Right atrium auricular region (tissue), 2 donors: ENCODE data around the gene RCBTB1. TPM values are rescaled to one million over a fixed set of nuclear protein-coding genes. Genes with fewer than 3 reads are reported as not detected.
"Not testable (repeated sequence)": the region's sequence is repeated elsewhere in the genome, so short reads cannot be mapped to it uniquely, and the experiment has no call there.

Source experiments
- DNase-seq: peaks from one replicate; pipeline ENCODE4 v3.0.0-alpha.2; 2019; ENCODE audit warnings: low spot score
- H3K27ac ChIP-seq, 2 donors: fragments of 200-600 bp; sonication (generic); 1 replicate in 1 of 2; 2 replicates in 1 of 2; pipeline ENCODE4 v1.5.1; 2016 to 2019
- H3K27me3 ChIP-seq, 2 donors: fragments of 200-600 bp; sonication (generic); one replicate each; pipeline versions ENCODE4 v1.5.1 to v1.6.0; 2017 to 2019
- H3K36me3 ChIP-seq: fragments of 200-600 bp; sonication (generic); one replicate; pipeline ENCODE4 v1.5.1; 2016
- H3K4me1 ChIP-seq, 2 donors: fragments of 200-600 bp; sonication (generic); one replicate each; pipeline versions ENCODE4 v1.5.1 to v1.6.0; 2017 to 2019
- H3K4me3 ChIP-seq, 2 donors: fragments of 200-600 bp; sonication (generic); 1 replicate in 1 of 2; 2 replicates in 1 of 2; pipeline ENCODE4 v1.5.1; 2017 to 2019; ENCODE audit warnings: mild to moderate bottlenecking in 1 of 2, moderate library complexity in 1 of 2
- H3K9me3 ChIP-seq, 2 donors: fragments of 200-600 bp; sonication (generic); one replicate each; pipeline ENCODE4 v1.5.1; 2019
- total RNA-seq, 2 donors: library from RNA; depleted of rRNA; stranded (reverse); fragments of >200 nt; gene quantifications; one replicate each; pipeline ENCODE4 v1.1.0, GENCODE V29; 2016
- TF ChIP-seq, protein P1 (sequence below), 2 donors: fragments of 200-600 bp; sonication (generic); IDR thresholded peaks; one replicate each; pipeline ENCODE4 v1.5.1; 2019; ENCODE audit warnings: antibody characterized with exemption in 2 of 2

The RCBTB1 gene
- total RNA-seq, 2 donors from 2014 or later = 8.9 to 19.6 TPM

- Histone ChIP-seq H3K27me3 (no peaks in the 10 kb centered on the region), H3K36me3 (no peaks in the 10 kb centered on the region), H3K9me3 (no peaks in the 10 kb centered on the region), H3K4me3 (peak overlapping the region; percentile 11 to 26), H3K27ac (peak overlapping the region; percentile 55 to 88), H3K4me1 (peaks cover 0 to 23% of the 10 kb centered on the region in 2 donors)
- no peak for DNase-seq
- TF ChIP-seq, protein P1, sequence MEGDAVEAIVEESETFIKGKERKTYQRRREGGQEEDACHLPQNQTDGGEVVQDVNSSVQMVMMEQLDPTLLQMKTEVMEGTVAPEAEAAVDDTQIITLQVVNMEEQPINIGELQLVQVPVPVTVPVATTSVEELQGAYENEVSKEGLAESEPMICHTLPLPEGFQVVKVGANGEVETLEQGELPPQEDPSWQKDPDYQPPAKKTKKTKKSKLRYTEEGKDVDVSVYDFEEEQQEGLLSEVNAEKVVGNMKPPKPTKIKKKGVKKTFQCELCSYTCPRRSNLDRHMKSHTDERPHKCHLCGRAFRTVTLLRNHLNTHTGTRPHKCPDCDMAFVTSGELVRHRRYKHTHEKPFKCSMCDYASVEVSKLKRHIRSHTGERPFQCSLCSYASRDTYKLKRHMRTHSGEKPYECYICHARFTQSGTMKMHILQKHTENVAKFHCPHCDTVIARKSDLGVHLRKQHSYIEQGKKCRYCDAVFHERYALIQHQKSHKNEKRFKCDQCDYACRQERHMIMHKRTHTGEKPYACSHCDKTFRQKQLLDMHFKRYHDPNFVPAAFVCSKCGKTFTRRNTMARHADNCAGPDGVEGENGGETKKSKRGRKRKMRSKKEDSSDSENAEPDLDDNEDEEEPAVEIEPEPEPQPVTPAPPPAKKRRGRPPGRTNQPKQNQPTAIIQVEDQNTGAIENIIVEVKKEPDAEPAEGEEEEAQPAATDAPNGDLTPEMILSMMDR (IDR thresholded peaks at IDR 0.05) = no peak
These were observed 34.8 kb upstream of the RCBTB1 start for GRCh38 chr13:49620170-49620621.

DNA sequence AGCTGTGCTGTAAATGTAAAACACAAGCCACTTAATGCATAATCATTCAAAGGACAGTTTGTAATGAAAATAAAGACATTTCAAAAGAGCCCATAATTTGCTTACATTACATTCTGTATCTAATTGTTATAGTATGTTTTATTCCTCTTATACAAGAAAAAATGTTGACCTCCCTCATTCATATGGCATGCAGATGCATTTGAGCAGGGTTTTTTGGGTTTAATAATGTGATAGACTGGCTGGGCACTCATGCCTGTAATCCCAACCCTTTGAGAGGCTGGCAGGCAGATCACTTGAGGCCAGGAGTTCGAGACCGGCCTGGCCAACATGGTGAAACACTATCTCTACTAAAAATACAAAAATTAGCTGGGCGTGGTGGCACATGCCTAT is 31.3 kb upstream of the RCBTB1 start:
- TF ChIP-seq, protein P1 (IDR thresholded peaks at IDR 0.05) = no peak
- peaks cover 0 to 18% of the 10 kb centered on the region in 2 donors for H3K4me1 ChIP-seq
- no peaks in the 10 kb centered on the region for H3K9me3 ChIP-seq
- H3K27ac ChIP-seq = peak overlapping the region; percentile 4 to 36
- H3K27me3 ChIP-seq = no peaks in the 10 kb centered on the region
- H3K4me3 ChIP-seq = no peak overlapping the region
- DNase-seq = no peak
- no peaks in the 10 kb centered on the region for H3K36me3 ChIP-seq

GRCh38 chr13:49615836-49616675 is 30.7 kb upstream of the RCBTB1 start:
- DNase-seq = no peak
- H3K27ac ChIP-seq = peak overlapping the region; percentile 4 to 36
- H3K4me3 ChIP-seq = no peak overlapping the region
- H3K9me3 ChIP-seq = no peaks in the 10 kb centered on the region
- H3K4me1 ChIP-seq = peaks cover 0 to 18% of the 10 kb centered on the region in 2 donors
- no peaks in the 10 kb centered on the region for H3K36me3 ChIP-seq
- TF ChIP-seq, protein P1 (IDR thresholded peaks at IDR 0.05) = no peak
- no peaks in the 10 kb centered on the region for H3K27me3 ChIP-seq

DNA sequence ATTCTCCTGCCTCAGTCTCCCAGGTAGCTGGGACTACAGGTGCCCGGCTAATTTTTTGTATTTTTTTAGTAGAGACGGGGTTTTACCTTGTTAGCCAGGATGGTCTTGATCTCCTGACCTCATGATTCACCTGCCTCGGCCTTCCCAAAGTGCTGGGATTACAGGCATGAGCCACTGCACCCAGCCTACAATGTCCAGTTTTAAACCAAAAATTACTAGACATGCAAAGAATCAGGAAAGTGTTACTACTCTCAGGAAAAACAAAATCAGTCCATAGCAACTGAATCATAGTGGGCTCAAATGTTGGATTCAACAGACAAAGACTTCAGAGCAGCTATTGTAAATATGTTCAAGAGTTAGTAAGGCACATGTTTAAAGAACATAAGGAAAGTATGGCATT is 26.7 kb upstream of the RCBTB1 start:
- peaks cover 0 to 13% of the 10 kb centered on the region in 2 donors for H3K4me1 ChIP-seq
- not testable (repeated sequence) for H3K4me3 ChIP-seq, H3K27me3 ChIP-seq, H3K9me3 ChIP-seq, H3K36me3 ChIP-seq, DNase-seq, H3K27ac ChIP-seq

DNA sequence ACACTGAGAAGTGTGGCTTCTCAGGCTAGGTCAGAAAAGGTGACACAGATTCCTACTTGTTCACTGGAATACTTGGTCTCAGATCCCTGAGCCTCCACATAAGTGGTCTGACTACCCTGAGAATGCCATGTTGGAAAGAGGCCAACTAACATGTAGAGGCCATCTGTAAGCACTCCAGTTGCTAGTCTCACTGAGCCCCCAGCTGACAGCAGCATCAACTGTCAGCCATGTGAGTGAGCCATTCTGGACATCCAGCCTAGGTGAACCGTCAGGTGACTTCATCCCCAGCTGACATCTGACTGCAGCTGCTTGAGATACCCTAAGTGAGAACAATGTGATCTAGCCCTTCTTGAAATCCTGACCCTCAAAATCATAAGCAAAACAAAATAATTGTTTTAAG is 24.8 kb upstream of the RCBTB1 start:
- no peaks in the 10 kb centered on the region for H3K27me3 ChIP-seq
- no peaks in the 10 kb centered on the region for H3K4me1 ChIP-seq
- TF ChIP-seq, protein P1 (IDR thresholded peaks at IDR 0.05) = no peak
- no peak overlapping the region for H3K27ac ChIP-seq
- no peak overlapping the region for H3K4me3 ChIP-seq
- H3K9me3 ChIP-seq = no peaks in the 10 kb centered on the region
- no peak for DNase-seq
- H3K36me3 ChIP-seq = no peaks in the 10 kb centered on the region

GRCh38 chr13:49608651-49609331 is 23.4 kb upstream of the RCBTB1 start:
- no peak overlapping the region for H3K27ac ChIP-seq
- no peaks in the 10 kb centered on the region for H3K36me3 ChIP-seq

More at GRCh38 chr13:49608651-49609331, 23.4 kb upstream of the RCBTB1 start:
- Histone ChIP-seq H3K4me3 (no peak overlapping the region), H3K27me3 (no peaks in the 10 kb centered on the region), H3K9me3 (no peaks in the 10 kb centered on the region), H3K4me1 (no peaks in the 10 kb centered on the region)
- TF ChIP-seq, protein P1 (IDR thresholded peaks at IDR 0.05) = no peak
- no peak for DNase-seq
